Astrocyte (in vitro differentiated cells and primary cell): ENCODE results near the gene INTS12. TPM values are rescaled to one million over a fixed set of nuclear protein-coding genes. Genes with fewer than 3 reads are reported as not detected.
A peak's percentile ranks its signal among the peaks of the same experiment; 100 is the strongest.

ENCODE experiments used
- DNase-seq: peaks from one replicate; pipeline ENCODE4 v3.0.0-alpha.2; 2010; ENCODE audit warnings: low read depth
- FAIRE-seq: peaks from 2 replicates; lab custom pipeline; 2011; peaks lifted over from hg19 to GRCh38; lab: Jason Lieb, UNC
- H2AFZ ChIP-seq: 2 replicates; pipeline ENCODE4 v1.6.0; 2012; ENCODE audit warnings: low read depth, low read length, inconsistent platforms
- H3K27ac ChIP-seq: 2 replicates; pipeline ENCODE4 v1.5.1; 2011; ENCODE audit warnings: low read depth, low read length, inconsistent platforms
- H3K27me3 ChIP-seq: 2 replicates; pipeline ENCODE4 v1.6.0; 2011; ENCODE audit warnings: low read length, inconsistent platforms; ENCODE audit not compliant: insufficient read depth
- H3K36me3 ChIP-seq: 2 replicates; pipeline ENCODE4 v1.5.1; 2011; ENCODE audit warnings: low read length, inconsistent platforms; ENCODE audit not compliant: insufficient read depth
- H3K4me1 ChIP-seq: 2 replicates; pipeline ENCODE4 v1.5.1; 2011; ENCODE audit warnings: low read length, inconsistent platforms; ENCODE audit not compliant: insufficient read depth
- H3K4me2 ChIP-seq: 2 replicates; pipeline ENCODE4 v1.6.0; 2012; ENCODE audit warnings: low read length, inconsistent platforms
- H3K4me3 ChIP-seq: 2 replicates; pipeline ENCODE4 v1.5.1; 2011; ENCODE audit warnings: low read depth, mild to moderate bottlenecking, low read length, inconsistent platforms; ENCODE audit not compliant: insufficient read depth
- H3K79me2 ChIP-seq: 2 replicates; pipeline ENCODE4 v1.6.0; 2012; ENCODE audit warnings: mild to moderate bottlenecking, low read length, inconsistent platforms; ENCODE audit not compliant: insufficient read depth
- H3K9ac ChIP-seq: 2 replicates; pipeline ENCODE4 v1.6.0; 2012; ENCODE audit warnings: mild to moderate bottlenecking, low read length, inconsistent platforms
- H3K9me3 ChIP-seq: 2 replicates; pipeline ENCODE4 v1.5.1; 2012; ENCODE audit warnings: low read depth, mild to moderate bottlenecking, low read length, inconsistent platforms; ENCODE audit not compliant: insufficient read depth
- H4K20me1 ChIP-seq: 2 replicates; pipeline ENCODE4 v1.6.0; 2012; ENCODE audit warnings: low read length, inconsistent platforms; ENCODE audit not compliant: insufficient read depth
- H3K27ac Mint-ChIP-seq: one replicate; pipeline ENCODE4 v1.8.0; 2021; ENCODE audit warnings: mild to moderate bottlenecking, mixed read lengths; ENCODE audit not compliant: unreplicated experiment
- H3K27me3 Mint-ChIP-seq: one replicate; pipeline ENCODE4 v1.8.0; 2021; ENCODE audit warnings: low read depth, mixed read lengths; ENCODE audit not compliant: unreplicated experiment
- H3K36me3 Mint-ChIP-seq: one replicate; pipeline ENCODE4 v1.8.0; 2021; ENCODE audit warnings: low read depth, mixed read lengths; ENCODE audit not compliant: unreplicated experiment
- H3K4me1 Mint-ChIP-seq: one replicate; pipeline ENCODE4 v1.8.0; 2021; ENCODE audit warnings: low read depth, mixed read lengths; ENCODE audit not compliant: unreplicated experiment
- H3K4me3 Mint-ChIP-seq: one replicate; pipeline ENCODE4 v1.8.0; 2021; ENCODE audit warnings: mild to moderate bottlenecking, moderate library complexity, mixed read lengths; ENCODE audit not compliant: unreplicated experiment
- H3K9me3 Mint-ChIP-seq: one replicate; pipeline ENCODE4 v1.8.0; 2021; ENCODE audit warnings: mild to moderate bottlenecking, mixed read lengths; ENCODE audit not compliant: unreplicated experiment
- CTCF ChIP-seq: IDR thresholded peaks from 2 replicates; pipeline ENCODE4 v1.5.1; 2011; ENCODE audit warnings: low read depth, mild to moderate bottlenecking, inconsistent platforms, low read length, moderate library complexity; ENCODE audit not compliant: insufficient read depth
- EZH2 ChIP-seq: IDR thresholded peaks from 2 replicates; pipeline ENCODE4 v1.6.1; 2012; ENCODE audit warnings: mild to moderate bottlenecking, low read length, inconsistent platforms; ENCODE audit not compliant: insufficient read depth
- total RNA-seq: library from RNA; stranded (reverse); gene quantifications from 2 replicates; pipeline ENCODE4 v1.2.1, GENCODE V29; 2021

The INTS12 gene
- total RNA-seq, 1 donor from 2014 or later = 21.9 TPM

- H3K27ac Mint-ChIP-seq = no peak overlapping the region
- FAIRE-seq = peak; percentile 56
- H3K4me1 Mint-ChIP-seq = peaks cover 2% of the 10 kb centered on the region
- Histone ChIP-seq H3K4me1 (no peaks in the 10 kb centered on the region), H3K27me3 (no peaks in the 10 kb centered on the region), H3K4me2 (no peak overlapping the region), H3K36me3 (no peaks in the 10 kb centered on the region), H2AFZ (no peak overlapping the region), H3K9ac (no peak overlapping the region), H3K4me3 (no peak overlapping the region), H3K27ac (no peak overlapping the region), H3K9me3 (no peaks in the 10 kb centered on the region), H4K20me1 (no peaks in the 10 kb centered on the region), H3K79me2 (no peaks in the 10 kb centered on the region)
- DNase-seq = no peak
- no peaks in the 10 kb centered on the region for H3K9me3 Mint-ChIP-seq
- no peak overlapping the region for H3K4me3 Mint-ChIP-seq
- TF ChIP-seq EZH2 = no peak
- TF ChIP-seq CTCF = no peak
- no peaks in the 10 kb centered on the region for H3K36me3 Mint-ChIP-seq
- H3K27me3 Mint-ChIP-seq = no peaks in the 10 kb centered on the region
These were observed 44.9 kb upstream of the INTS12 start for GRCh38 chr4:105753361-105753760.

- Histone ChIP-seq H3K9me3 (no peaks in the 10 kb centered on the region), H2AFZ (no peak overlapping the region), H3K4me2 (no peak overlapping the region), H3K36me3 (no peaks in the 10 kb centered on the region), H4K20me1 (no peaks in the 10 kb centered on the region), H3K27ac (no peak overlapping the region), H3K9ac (no peak overlapping the region), H3K4me1 (no peaks in the 10 kb centered on the region), H3K4me3 (no peak overlapping the region), H3K27me3 (no peaks in the 10 kb centered on the region), H3K79me2 (no peaks in the 10 kb centered on the region)
- H3K27ac Mint-ChIP-seq = no peak overlapping the region
- H3K36me3 Mint-ChIP-seq = no peaks in the 10 kb centered on the region
- no peaks in the 10 kb centered on the region for H3K27me3 Mint-ChIP-seq
- H3K4me3 Mint-ChIP-seq = no peak overlapping the region
- FAIRE-seq = no peak
- no peak for DNase-seq
- TF ChIP-seq CTCF (no peak), EZH2 (no peak)
- H3K9me3 Mint-ChIP-seq = no peaks in the 10 kb centered on the region
- H3K4me1 Mint-ChIP-seq = peaks cover 2% of the 10 kb centered on the region
These were observed 43.3 kb upstream of the INTS12 start for GRCh38 chr4:105751718-105752299.

- TF ChIP-seq CTCF = no peak
- no peak for TF ChIP-seq EZH2
- H3K4me1 Mint-ChIP-seq = no peaks in the 10 kb centered on the region
- H3K9me3 ChIP-seq = no peaks in the 10 kb centered on the region
- no peaks in the 10 kb centered on the region for H3K79me2 ChIP-seq
- H3K27ac ChIP-seq = no peak overlapping the region
- no peak overlapping the region for H3K9ac ChIP-seq
- no peaks in the 10 kb centered on the region for H4K20me1 ChIP-seq
- H3K27me3 ChIP-seq = no peaks in the 10 kb centered on the region
- H3K4me3 Mint-ChIP-seq = no peak overlapping the region
- DNase-seq = no peak
- no peaks in the 10 kb centered on the region for H3K27me3 Mint-ChIP-seq
- H3K36me3 ChIP-seq = no peaks in the 10 kb centered on the region
- no peak overlapping the region for H3K4me3 ChIP-seq
- H3K9me3 Mint-ChIP-seq = no peaks in the 10 kb centered on the region
- no peak overlapping the region for H3K27ac Mint-ChIP-seq
- H3K4me2 ChIP-seq = no peak overlapping the region
- no peak overlapping the region for H2AFZ ChIP-seq
- no peaks in the 10 kb centered on the region for H3K36me3 Mint-ChIP-seq
- no peaks in the 10 kb centered on the region for H3K4me1 ChIP-seq
- no peak for FAIRE-seq
These were observed 39.7 kb upstream of the INTS12 start for GRCh38 chr4:105748222-105748621.
